ENCODE data around the gene NACA.

DNA sequence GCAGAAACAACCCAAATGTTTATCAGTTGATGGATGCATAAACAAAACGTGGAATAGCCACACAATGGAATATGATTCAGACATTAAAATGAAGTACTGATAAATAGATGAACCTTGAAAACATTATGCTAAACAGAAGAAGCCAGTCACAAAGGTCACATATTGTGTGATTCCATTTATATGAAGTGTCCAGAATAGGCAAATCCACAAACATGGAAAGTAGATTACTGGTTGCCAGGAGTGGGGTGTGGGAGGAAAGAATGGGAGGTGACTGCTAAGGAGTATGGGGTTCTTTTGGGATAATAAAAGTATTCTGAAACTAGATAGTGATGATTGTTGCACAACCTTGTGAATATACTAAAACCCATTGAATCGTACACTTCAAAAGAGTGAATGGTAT, 36.7 kb upstream of the NACA start:
- TF ChIP-seq, protein P1, sequence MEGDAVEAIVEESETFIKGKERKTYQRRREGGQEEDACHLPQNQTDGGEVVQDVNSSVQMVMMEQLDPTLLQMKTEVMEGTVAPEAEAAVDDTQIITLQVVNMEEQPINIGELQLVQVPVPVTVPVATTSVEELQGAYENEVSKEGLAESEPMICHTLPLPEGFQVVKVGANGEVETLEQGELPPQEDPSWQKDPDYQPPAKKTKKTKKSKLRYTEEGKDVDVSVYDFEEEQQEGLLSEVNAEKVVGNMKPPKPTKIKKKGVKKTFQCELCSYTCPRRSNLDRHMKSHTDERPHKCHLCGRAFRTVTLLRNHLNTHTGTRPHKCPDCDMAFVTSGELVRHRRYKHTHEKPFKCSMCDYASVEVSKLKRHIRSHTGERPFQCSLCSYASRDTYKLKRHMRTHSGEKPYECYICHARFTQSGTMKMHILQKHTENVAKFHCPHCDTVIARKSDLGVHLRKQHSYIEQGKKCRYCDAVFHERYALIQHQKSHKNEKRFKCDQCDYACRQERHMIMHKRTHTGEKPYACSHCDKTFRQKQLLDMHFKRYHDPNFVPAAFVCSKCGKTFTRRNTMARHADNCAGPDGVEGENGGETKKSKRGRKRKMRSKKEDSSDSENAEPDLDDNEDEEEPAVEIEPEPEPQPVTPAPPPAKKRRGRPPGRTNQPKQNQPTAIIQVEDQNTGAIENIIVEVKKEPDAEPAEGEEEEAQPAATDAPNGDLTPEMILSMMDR (IDR thresholded peaks at IDR 0.05) = no peak
- TF ChIP-seq EZH2 (IDR thresholded peaks at IDR 0.05) = no peak
- TF ChIP-seq EZH2phosphoT487 (IDR thresholded peaks at IDR 0.05) = no peak

All from neural progenitor cell (in vitro differentiated cells).